HUES6 (cell line): ENCODE results near the gene KRT17.
"Not testable (repeated sequence)": the region's sequence is repeated elsewhere in the genome, so short reads cannot be mapped to it uniquely, and the experiment has no call there.

Experiments used
- H3K27ac ChIP-seq: 2 replicates; pipeline ENCODE4 v1.7.0; 2013; ENCODE audit warnings: low read depth, mild to moderate bottlenecking, low read length, inconsistent platforms
- H3K27me3 ChIP-seq: 2 replicates; pipeline ENCODE4 v1.6.1; 2013; ENCODE audit warnings: low read length; ENCODE audit not compliant: control insufficient read depth, insufficient read depth
- H3K36me3 ChIP-seq: 2 replicates; pipeline ENCODE4 v1.6.1; 2013; ENCODE audit warnings: low read length; ENCODE audit not compliant: control insufficient read depth, insufficient read depth
- H3K4me1 ChIP-seq: 2 replicates; pipeline ENCODE4 v1.6.1; 2013; ENCODE audit warnings: low read length; ENCODE audit not compliant: control insufficient read depth, insufficient read depth
- H3K4me3 ChIP-seq: 2 replicates; pipeline ENCODE4 v1.5.1; 2013; ENCODE audit warnings: low read depth, low read length
- H3K9ac ChIP-seq: one replicate; pipeline ENCODE4 v1.6.1; 2013; ENCODE audit warnings: mild to moderate bottlenecking, low read length
- H3K9me3 ChIP-seq: 2 replicates; pipeline ENCODE4 v1.6.1; 2013; ENCODE audit warnings: low read depth, low read length; ENCODE audit not compliant: control insufficient read depth, insufficient read depth

KRT17 gene

DNA sequence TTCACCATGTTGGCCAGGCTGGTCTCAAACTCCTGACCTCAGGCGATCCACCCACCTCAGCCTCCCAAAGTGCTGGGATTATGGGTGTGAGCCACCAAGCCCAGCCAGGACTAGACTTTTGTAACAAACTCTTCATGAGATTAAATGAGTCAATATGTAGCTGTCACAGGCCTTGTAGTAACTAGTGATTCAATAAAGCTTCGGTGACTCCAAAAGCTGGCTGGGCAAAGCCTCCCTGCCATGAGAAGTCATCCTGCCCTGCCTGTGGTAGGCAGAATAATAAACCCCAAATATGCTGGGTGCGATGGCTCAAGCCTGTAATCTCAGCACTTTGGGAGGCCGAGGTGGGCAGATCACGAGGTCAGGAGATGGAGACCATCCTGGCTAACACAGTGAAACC is 16.2 kb upstream of the KRT17 start:
- not testable (repeated sequence) for H3K9me3 ChIP-seq, H3K4me1 ChIP-seq, H3K4me3 ChIP-seq, H3K36me3 ChIP-seq, H3K27ac ChIP-seq, H3K27me3 ChIP-seq, H3K9ac ChIP-seq

DNA sequence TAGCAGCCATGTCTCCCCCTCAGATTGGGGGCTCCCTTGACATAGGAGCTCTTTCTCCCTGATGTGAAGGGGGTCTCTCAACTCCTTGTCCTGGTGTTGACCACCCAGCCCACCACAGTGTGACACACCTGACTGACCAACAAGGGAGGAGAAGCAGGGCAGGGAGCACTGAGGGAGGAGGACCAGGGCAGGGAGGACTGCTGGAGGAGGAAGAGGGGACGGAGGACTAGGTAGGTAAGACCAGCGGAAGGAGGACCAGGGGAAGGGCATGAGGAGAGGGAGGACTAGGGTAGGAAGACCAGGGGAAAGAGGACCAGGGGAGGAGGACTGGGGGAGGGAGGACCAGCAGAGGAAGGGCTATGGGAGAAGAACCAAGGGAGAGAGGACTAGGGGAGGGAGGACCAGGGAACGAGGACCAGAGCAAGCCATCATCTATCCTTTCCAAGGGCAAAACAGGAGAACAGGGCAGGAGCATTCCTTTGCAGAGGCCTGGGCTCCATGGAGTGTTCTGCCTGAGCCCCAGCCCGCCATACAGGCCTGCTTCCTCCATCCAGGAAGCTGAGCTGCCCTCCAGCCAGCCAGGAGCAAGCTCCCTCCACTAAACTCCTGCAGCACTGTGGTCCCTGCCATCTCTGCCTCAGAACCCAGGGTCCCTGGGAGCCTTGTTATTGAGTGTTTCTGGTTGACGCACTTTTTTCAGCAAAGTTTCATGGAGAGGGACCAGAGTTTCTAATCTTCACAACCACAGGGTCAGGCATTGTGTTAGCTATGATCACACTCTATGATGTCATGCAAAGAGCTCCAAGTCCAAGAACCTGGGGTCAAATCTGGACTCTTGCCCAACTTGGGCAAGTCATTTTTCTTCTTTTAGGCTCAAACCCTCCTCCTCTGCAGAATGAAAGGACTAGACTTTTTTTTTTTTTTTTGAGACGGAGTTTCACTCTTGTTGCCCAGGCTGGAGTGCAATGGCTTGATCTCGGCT is 15.4 kb upstream of the KRT17 start:
- Histone ChIP-seq H3K4me3 (no peak overlapping the region), H3K27ac (no peak overlapping the region)

GRCh38 chr17:41638941-41639340 is 14.6 kb upstream of the KRT17 start:
- Histone ChIP-seq H3K9me3 (no peaks in the 10 kb centered on the region), H3K36me3 (no peaks in the 10 kb centered on the region), H3K4me1 (peaks cover 10% of the 10 kb centered on the region)

More for the DNA sequence above, 15.4 kb upstream of the KRT17 start:
- H3K4me1 ChIP-seq = peaks cover 8% of the 10 kb centered on the region
- H3K36me3 ChIP-seq = no peaks in the 10 kb centered on the region
- no peaks in the 10 kb centered on the region for H3K27me3 ChIP-seq
- H3K9me3 ChIP-seq = no peaks in the 10 kb centered on the region
- H3K9ac ChIP-seq = no peak overlapping the region

GRCh38 chr17:41638194-41638593 is 13.8 kb upstream of the KRT17 start:
- H3K27ac ChIP-seq = no peak overlapping the region
- no peaks in the 10 kb centered on the region for H3K36me3 ChIP-seq
- no peaks in the 10 kb centered on the region for H3K27me3 ChIP-seq
- no peak overlapping the region for H3K9ac ChIP-seq
- peaks cover 10% of the 10 kb centered on the region for H3K4me1 ChIP-seq
- H3K4me3 ChIP-seq = no peak overlapping the region
- no peaks in the 10 kb centered on the region for H3K9me3 ChIP-seq

More at GRCh38 chr17:41638941-41639340, 14.6 kb upstream of the KRT17 start:
- H3K27me3 ChIP-seq = no peaks in the 10 kb centered on the region
- H3K27ac ChIP-seq = no peak overlapping the region
- H3K4me3 ChIP-seq = no peak overlapping the region
- H3K9ac ChIP-seq = no peak overlapping the region

- no peak overlapping the region for H3K4me3 ChIP-seq
- no peaks in the 10 kb centered on the region for H3K36me3 ChIP-seq
- no peak overlapping the region for H3K27ac ChIP-seq
Measured at GRCh38 chr17:41636652-41637051, 12.3 kb upstream of the KRT17 start.

DNA sequence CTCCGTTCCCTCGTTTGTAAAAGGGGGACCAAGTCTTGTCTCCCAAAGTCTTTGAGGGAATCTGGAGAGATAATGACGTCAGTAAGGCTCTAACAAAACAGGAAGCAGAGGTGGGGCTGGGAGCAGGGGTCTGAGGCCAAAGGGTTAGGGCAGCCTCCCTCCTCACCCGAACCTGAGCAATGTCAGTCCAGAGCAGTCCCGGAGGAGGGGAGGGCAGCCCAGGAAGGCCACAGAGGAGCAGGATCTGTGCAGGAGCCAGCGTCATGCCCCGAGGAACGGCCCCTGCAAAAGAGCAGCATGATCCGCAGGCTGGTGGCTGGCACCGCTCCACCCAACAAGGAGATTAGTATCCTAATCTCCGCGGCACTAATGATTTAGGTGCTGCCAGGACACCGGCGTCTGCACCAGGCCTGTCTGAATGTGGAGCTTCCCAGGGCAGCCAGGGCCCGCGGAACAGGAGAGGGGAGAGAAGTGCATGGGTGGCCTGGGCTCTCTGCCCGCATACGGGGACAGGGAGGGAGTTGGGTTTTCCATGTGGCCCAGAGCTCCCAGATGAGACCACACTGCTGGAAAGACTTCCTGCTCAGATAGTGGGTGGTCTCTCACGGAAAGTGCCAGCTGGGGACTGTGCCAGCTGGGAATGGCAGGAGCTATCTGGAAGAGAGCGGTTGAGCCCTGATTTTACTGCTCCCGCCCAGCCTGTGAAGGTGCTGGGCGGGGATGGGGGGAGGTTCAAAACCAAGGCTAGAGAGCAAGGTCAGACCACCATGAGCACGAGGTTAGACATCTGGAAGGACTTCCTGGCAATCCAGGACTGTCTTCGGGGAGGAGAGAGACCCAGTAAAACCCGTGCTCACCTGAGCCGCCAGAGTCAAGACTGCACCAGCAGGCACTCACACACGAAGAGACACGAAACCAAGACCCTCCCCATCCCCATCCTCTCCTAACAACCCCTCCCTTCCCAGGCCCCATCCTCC is 11.0 kb upstream of the KRT17 start:
- Histone ChIP-seq H3K4me1 (peaks cover 10% of the 10 kb centered on the region), H3K27me3 (no peaks in the 10 kb centered on the region), H3K36me3 (no peaks in the 10 kb centered on the region), H3K9me3 (no peaks in the 10 kb centered on the region), H3K4me3 (no peak overlapping the region), H3K27ac (no peak overlapping the region), H3K9ac (no peak overlapping the region)

More at GRCh38 chr17:41636652-41637051, 12.3 kb upstream of the KRT17 start:
- no peaks in the 10 kb centered on the region for H3K27me3 ChIP-seq
- no peak overlapping the region for H3K9ac ChIP-seq
- H3K4me1 ChIP-seq = peaks cover 10% of the 10 kb centered on the region
- H3K9me3 ChIP-seq = no peaks in the 10 kb centered on the region

DNA sequence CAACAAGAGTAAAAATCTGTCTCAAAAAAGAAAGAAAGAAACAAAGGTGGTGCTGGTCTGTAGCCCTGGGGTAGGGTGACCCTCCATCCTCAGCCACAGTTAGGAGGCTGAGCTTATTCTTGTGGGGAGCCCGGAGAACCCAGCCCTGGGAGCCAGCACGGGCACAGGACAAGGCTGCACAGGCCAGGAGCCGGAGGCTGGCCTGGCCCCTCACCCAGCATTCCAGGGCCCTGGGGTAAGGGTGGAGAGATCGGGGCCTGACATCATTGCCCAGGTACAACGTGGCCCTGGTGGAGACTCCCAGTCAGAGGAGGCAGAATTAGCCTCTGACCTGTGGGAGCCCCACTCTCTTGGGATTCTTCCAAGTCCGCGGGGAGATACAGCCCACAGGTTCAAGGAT is 10.3 kb upstream of the KRT17 start:
- no peak overlapping the region for H3K9ac ChIP-seq
- H3K9me3 ChIP-seq = no peaks in the 10 kb centered on the region

DNA sequence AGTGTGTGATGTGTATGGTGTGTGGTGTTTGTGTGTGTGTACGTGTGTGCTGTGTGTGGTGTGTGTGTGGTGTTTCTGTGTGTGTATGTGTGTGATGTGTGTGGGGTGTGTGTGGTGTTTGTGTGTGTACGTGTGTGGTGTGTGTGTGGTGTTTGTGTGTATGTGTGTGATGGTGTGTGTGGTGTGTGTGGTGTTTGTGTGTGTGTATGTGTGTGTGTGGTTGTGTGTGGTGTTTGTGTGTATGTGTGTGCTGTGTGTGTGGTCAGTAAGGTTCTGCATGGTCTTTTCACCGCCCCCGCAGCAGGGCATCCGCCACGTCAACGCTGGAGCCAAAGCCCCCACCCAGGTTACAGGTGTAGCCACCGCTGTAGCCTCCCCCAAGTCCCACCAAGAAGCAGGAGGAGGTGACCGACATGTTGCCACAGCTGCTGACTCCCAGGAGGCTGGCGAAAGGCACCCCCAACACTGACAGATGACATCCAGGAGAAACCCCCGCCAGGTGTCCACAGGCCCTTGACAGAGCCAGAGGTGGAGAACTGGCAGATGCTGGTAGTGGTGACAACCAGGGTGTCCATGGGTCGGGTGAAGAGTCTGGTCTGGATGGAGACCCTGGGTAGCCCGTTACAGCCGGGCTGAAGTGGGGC is 9.3 kb upstream of the KRT17 start:
- no peaks in the 10 kb centered on the region for H3K27me3 ChIP-seq
- H3K4me1 ChIP-seq = peaks cover 10% of the 10 kb centered on the region
- no peaks in the 10 kb centered on the region for H3K9me3 ChIP-seq
- no peak overlapping the region for H3K27ac ChIP-seq
- no peaks in the 10 kb centered on the region for H3K36me3 ChIP-seq
- H3K4me3 ChIP-seq = no peak overlapping the region
- H3K9ac ChIP-seq = no peak overlapping the region

More for the DNA sequence above, 10.3 kb upstream of the KRT17 start:
- H3K36me3 ChIP-seq = no peaks in the 10 kb centered on the region
- no peak overlapping the region for H3K4me3 ChIP-seq
- no peak overlapping the region for H3K27ac ChIP-seq
- H3K27me3 ChIP-seq = no peaks in the 10 kb centered on the region
- H3K4me1 ChIP-seq = peaks cover 10% of the 10 kb centered on the region

GRCh38 chr17:41632482-41633105 is 8.2 kb upstream of the KRT17 start:
- Histone ChIP-seq H3K4me1 (peaks cover 10% of the 10 kb centered on the region), H3K4me3 (no peak overlapping the region), H3K36me3 (no peaks in the 10 kb centered on the region), H3K27me3 (no peaks in the 10 kb centered on the region), H3K9me3 (no peaks in the 10 kb centered on the region), H3K27ac (no peak overlapping the region), H3K9ac (no peak overlapping the region)

DNA sequence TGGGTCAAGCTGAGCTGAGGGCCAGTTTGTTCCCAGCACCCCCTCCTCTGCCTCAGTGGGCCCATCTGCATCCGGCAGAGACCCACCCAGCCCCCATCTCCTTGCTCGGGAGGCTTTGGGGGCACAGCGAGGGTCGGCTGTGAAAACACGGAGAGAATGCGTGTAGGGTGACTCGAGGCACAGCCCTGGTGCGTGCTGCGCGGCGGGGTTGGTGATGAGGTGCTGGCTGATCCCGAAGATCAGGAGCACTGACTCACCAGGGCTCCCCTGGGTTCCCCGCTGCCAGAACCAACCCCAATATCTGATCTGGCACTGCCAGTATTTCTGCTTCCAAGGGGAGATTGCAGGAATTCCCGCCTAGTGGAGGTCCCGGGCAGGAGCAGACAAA is 7.5 kb upstream of the KRT17 start:
- H3K27ac ChIP-seq = no peak overlapping the region
- H3K4me3 ChIP-seq = no peak overlapping the region
- no peaks in the 10 kb centered on the region for H3K27me3 ChIP-seq
- no peak overlapping the region for H3K9ac ChIP-seq
- no peaks in the 10 kb centered on the region for H3K36me3 ChIP-seq
- peaks cover 10% of the 10 kb centered on the region for H3K4me1 ChIP-seq
- no peaks in the 10 kb centered on the region for H3K9me3 ChIP-seq
